Natural killer cell treated with Interleukin-12 subunit alpha and Interleukin-12 subunit beta and Interleukin-15 and Interleukin-18, amount 100 ng/mL, for 72 hours (primary cell): ENCODE measurements around the gene TMEM233. TPM values are rescaled to one million over a fixed set of nuclear protein-coding genes. Genes with fewer than 3 reads are reported as not detected.

Experiments used
- ATAC-seq, 2 donors: fragments of 150-1000 bp; cut with Tn5 transposase in 1 of 2; sonication (Bioruptor Pico), chemical (Tn5 transposase) in 1 of 2; 2 replicates each; pipeline ENCODE4 v1.10.0; 2021
- DNase-seq: peaks from one replicate; pipeline ENCODE4 v3.0.0; 2022; ENCODE audit warnings: low spot score
- H3K27ac Mint-ChIP-seq, 2 donors: 1 replicate in 1 of 2; 2 replicates in 1 of 2; pipeline ENCODE4 v1.8.0; 2022; ENCODE audit warnings: mixed read lengths in 2 of 2, mild to moderate bottlenecking in 1 of 2, moderate library complexity in 1 of 2
- H3K27me3 Mint-ChIP-seq, 2 donors: 1 replicate in 1 of 2; 2 replicates in 1 of 2; pipeline ENCODE4 v1.8.0; 2022; ENCODE audit warnings: mixed read lengths in 2 of 2
- H3K36me3 Mint-ChIP-seq: one replicate; pipeline ENCODE4 v1.8.0; 2022; ENCODE audit warnings: mixed read lengths
- H3K4me1 Mint-ChIP-seq, 2 donors: 1 replicate in 1 of 2; 2 replicates in 1 of 2; pipeline ENCODE4 v1.8.0; 2022; ENCODE audit warnings: low read depth in 2 of 2, mixed read lengths in 2 of 2, mild to moderate bottlenecking in 1 of 2
- H3K4me3 Mint-ChIP-seq: one replicate; pipeline ENCODE4 v1.8.0; 2022; ENCODE audit warnings: mixed read lengths
- H3K9me3 Mint-ChIP-seq: 2 replicates; pipeline ENCODE4 v1.8.0; 2022; ENCODE audit warnings: mixed read lengths
- total RNA-seq, 2 donors: library from RNA; stranded (reverse); gene quantifications; one replicate each; pipeline ENCODE4 v1.2.3, GENCODE V29; 2022

TMEM233 gene
- total RNA-seq = not detected

DNA sequence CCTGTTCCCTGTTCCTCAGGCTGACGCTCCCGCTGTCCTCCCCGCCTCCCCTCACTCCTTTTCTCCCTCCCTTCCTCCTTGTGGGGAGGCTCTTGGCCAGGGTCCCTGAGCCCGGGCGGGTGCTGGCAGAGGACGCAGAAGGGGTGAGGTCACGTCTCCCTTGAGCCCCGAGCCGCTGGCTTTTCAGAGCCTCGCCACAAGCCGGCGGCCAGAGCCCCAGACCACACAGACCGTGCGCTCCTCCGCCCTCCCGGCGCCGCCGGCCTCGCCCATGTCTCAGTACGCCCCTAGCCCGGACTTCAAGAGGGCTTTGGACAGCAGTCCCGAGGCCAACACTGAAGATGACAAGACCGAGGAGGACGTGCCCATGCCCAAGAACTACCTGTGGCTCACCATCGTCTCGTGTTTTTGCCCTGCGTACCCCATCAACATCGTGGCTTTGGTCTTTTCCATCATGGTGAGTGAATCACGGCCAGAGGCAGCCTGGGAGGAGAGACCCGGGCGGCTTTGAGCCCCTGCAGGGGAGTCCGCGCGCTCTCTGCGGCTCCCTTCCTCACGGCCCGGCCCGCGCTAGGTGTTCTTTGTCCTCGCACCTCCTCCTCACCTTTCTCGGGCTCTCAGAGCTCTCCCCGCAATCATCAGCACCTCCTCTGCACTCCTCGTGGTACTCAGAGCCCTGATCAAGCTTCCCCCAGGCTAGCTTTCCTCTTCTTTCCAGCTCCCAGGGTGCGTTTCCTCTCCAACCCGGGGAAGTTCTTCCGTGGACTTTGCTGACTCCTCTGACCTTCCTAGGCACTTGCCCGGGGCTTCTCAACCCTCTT, at the start of gene TMEM233:
Gene TMEM233 (plus strand): TSS at position 197 of the 821 bp plus-strand sequence. CDS start 75 bp downstream, at position 272.
- Mint-ChIP-seq H3K4me1 (peaks cover 9 to 19% of the 10 kb centered on the region in 2 donors), H3K4me3 (no peak within 1 kb of the TSS), H3K9me3 (no peaks in the 10 kb centered on the region), H3K27ac (no peak within 1 kb of the TSS), H3K36me3 (no peaks in the 10 kb centered on the region), H3K27me3 (peaks cover 61 to 87% of the 10 kb centered on the region in 2 donors)
- DNase-seq (no peak), ATAC-seq (peak in 1 of 2 donors; percentile 15)

- DNase-seq = no peak
- no peaks in the 10 kb centered on the region for H3K36me3 Mint-ChIP-seq
- ATAC-seq = peak in 1 of 2 donors; percentile 65
- peaks cover 24 to 57% of the 10 kb centered on the region in 2 donors for H3K27me3 Mint-ChIP-seq
- H3K9me3 Mint-ChIP-seq = no peaks in the 10 kb centered on the region
- H3K4me3 Mint-ChIP-seq = no peak overlapping the region
- H3K4me1 Mint-ChIP-seq = no peaks in the 10 kb centered on the region
- H3K27ac Mint-ChIP-seq = no peak overlapping the region
Observed at GRCh38 chr12:119544765-119545625, 48.6 kb upstream of the TMEM233 start.

DNA sequence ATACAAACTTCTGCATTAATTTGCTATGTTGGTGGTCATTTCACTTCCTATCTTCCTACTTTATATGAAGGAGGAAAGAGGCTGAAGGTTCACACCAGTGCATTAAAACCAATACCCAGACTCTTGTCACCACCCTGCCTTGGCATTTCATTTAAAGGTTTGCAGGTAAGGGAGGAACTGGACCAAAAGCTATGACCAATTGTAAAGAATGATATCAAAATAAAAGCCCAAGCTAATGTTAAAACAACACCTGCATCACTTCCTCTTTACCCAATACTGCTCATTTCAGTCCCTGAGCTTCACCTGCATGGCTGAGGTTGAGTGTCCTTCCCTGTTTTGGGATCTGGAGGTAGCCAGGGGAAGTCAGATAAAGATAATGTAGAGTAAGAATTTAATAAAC, 47.2 kb upstream of the TMEM233 start:
- H3K27me3 Mint-ChIP-seq = peaks cover 25 to 57% of the 10 kb centered on the region in 2 donors
- H3K4me1 Mint-ChIP-seq = no peaks in the 10 kb centered on the region
- no peaks in the 10 kb centered on the region for H3K36me3 Mint-ChIP-seq
- no peak overlapping the region for H3K27ac Mint-ChIP-seq
- no peak overlapping the region for H3K4me3 Mint-ChIP-seq
- no peaks in the 10 kb centered on the region for H3K9me3 Mint-ChIP-seq
- no peak for ATAC-seq
- DNase-seq = no peak

DNA sequence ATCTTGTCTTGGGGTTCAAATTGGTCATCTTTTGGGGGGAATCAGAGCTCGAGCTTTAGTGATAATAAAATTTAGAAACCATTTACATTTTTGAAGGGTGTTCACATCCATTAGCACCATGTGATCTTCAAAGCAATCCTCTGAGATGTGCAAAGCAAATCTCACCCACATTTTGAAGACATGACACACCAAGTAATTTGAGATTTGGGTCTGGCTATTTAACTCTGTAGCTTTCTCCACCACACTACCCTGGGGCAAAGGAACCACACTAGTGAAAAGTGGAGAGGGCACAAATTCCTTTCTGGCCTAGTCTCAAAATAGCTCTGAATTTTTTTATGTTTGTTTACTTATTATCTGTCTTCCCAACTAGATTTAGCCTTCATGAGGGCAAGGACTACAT, 46.6 kb upstream of the TMEM233 start:
- Mint-ChIP-seq H3K4me1 (no peaks in the 10 kb centered on the region), H3K27ac (no peak overlapping the region), H3K36me3 (no peaks in the 10 kb centered on the region), H3K9me3 (no peaks in the 10 kb centered on the region), H3K4me3 (no peak overlapping the region), H3K27me3 (peaks cover 28 to 57% of the 10 kb centered on the region in 2 donors)
- no peak for DNase-seq
- no peak for ATAC-seq

- peaks cover 20 to 46% of the 10 kb centered on the region in 2 donors for H3K27me3 Mint-ChIP-seq
- H3K27ac Mint-ChIP-seq = no peak overlapping the region
- ATAC-seq (no peak), DNase-seq (no peak)
- no peak overlapping the region for H3K4me3 Mint-ChIP-seq
- no peaks in the 10 kb centered on the region for H3K9me3 Mint-ChIP-seq
- no peaks in the 10 kb centered on the region for H3K4me1 Mint-ChIP-seq
- no peaks in the 10 kb centered on the region for H3K36me3 Mint-ChIP-seq
Observed at GRCh38 chr12:119556854-119557253, 36.7 kb upstream of the TMEM233 start.

GRCh38 chr12:119565404-119565803, 28.2 kb upstream of the TMEM233 start:
- DNase-seq (no peak), ATAC-seq (no peak)
- H3K27me3 Mint-ChIP-seq = peaks cover 8 to 11% of the 10 kb centered on the region in 2 donors
- no peaks in the 10 kb centered on the region for H3K4me1 Mint-ChIP-seq
- H3K27ac Mint-ChIP-seq = no peak overlapping the region
- no peak overlapping the region for H3K4me3 Mint-ChIP-seq
- no peaks in the 10 kb centered on the region for H3K36me3 Mint-ChIP-seq
- no peaks in the 10 kb centered on the region for H3K9me3 Mint-ChIP-seq

GRCh38 chr12:119570771-119571170, 22.8 kb upstream of the TMEM233 start:
- no peak overlapping the region for H3K27ac Mint-ChIP-seq
- DNase-seq = no peak
- no peaks in the 10 kb centered on the region for H3K36me3 Mint-ChIP-seq
- no peaks in the 10 kb centered on the region for H3K9me3 Mint-ChIP-seq
- no peaks in the 10 kb centered on the region for H3K4me1 Mint-ChIP-seq
- no peak for ATAC-seq
- H3K27me3 Mint-ChIP-seq = peaks cover 15 to 21% of the 10 kb centered on the region in 2 donors
- H3K4me3 Mint-ChIP-seq = no peak overlapping the region

DNA sequence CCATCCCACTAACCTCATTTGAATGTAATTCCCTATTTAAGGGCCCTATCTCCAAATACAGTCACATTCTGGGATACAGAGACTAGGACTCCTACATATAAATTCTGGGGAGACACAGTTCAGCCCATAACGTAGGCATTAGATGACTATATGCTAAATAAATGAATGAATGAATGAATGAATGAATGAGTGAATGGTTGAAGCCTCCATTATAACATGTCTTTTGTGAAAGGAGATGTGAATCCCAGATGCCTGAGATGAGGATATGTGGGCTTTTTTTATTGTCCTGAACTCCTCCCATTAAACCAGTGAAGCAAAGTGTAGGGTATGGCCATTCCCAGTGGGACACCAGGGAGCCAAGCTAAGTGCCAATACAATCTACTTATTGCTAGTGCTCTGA, 20.5 kb upstream of the TMEM233 start:
- no peaks in the 10 kb centered on the region for H3K36me3 Mint-ChIP-seq
- no peak for ATAC-seq
- H3K4me3 Mint-ChIP-seq = no peak overlapping the region
- peaks cover 14 to 24% of the 10 kb centered on the region in 2 donors for H3K27me3 Mint-ChIP-seq
- no peaks in the 10 kb centered on the region for H3K9me3 Mint-ChIP-seq
- no peaks in the 10 kb centered on the region for H3K4me1 Mint-ChIP-seq
- no peak for DNase-seq
- H3K27ac Mint-ChIP-seq = no peak overlapping the region

- ATAC-seq (no peak), DNase-seq (no peak)
- Mint-ChIP-seq H3K27me3 (peaks cover 14 to 24% of the 10 kb centered on the region in 2 donors), H3K4me3 (no peak overlapping the region), H3K9me3 (no peaks in the 10 kb centered on the region), H3K4me1 (no peaks in the 10 kb centered on the region), H3K27ac (no peak overlapping the region), H3K36me3 (no peaks in the 10 kb centered on the region)
Observed at GRCh38 chr12:119574255-119574654, 19.3 kb upstream of the TMEM233 start.

DNA sequence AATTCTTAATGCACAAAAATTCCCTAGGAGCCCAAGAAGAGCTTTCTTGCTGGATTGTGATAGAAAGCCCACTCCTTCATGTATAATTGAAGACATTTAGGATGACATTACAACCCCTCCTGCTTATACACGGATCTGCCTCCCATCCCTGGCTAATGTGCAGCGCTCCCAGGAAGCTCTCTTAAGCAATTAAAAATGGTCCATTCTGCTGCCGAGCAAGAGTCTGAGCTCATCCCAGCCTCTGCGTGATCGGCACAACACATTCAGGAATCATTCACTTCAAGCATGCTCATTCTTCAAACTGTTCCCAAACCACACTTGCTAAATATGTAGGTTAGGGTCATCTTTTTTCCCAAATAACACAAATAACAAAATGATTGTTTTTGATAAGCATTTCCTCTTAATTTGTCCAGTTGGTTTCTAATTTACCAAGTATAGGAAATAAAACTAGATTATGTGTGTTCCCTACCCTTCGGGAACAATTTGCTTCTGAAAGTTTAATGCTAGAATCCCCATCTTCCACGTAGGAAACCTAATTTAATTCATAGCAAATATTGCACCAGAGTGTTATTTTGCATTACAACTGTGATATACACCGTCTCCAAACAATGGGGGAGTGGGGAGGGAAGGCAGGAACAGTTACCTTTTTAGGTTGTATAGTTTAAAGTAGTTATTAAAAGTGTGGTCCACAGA, 17.3 kb upstream of the TMEM233 start:
- Mint-ChIP-seq H3K4me1 (no peaks in the 10 kb centered on the region), H3K27ac (no peak overlapping the region), H3K9me3 (no peaks in the 10 kb centered on the region), H3K36me3 (no peaks in the 10 kb centered on the region), H3K27me3 (peaks cover 15 to 21% of the 10 kb centered on the region in 2 donors), H3K4me3 (no peak overlapping the region)
- DNase-seq (no peak), ATAC-seq (no peak)

DNA sequence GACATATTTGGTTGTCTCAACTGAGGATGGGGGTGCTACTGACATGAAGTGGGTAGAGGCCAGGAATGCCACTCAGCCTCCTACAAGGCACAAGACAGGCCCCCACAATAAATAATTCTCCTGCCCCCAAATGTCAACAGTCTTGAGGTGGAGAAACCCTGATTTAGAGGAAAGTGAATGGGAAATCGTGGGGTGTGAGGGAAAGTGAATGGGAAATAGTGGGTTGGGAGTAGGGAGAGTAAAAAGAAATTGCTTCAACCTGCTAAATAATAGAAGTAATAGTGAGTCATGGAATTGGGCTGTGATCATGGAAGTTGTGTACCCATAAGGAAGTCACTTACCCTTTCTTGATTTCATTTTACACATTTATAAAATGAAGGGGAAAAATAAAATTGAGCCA, 16.7 kb upstream of the TMEM233 start:
- H3K36me3 Mint-ChIP-seq = no peaks in the 10 kb centered on the region
- no peak overlapping the region for H3K4me3 Mint-ChIP-seq
- ATAC-seq = no peak
- no peak overlapping the region for H3K27ac Mint-ChIP-seq
- H3K4me1 Mint-ChIP-seq = no peaks in the 10 kb centered on the region
- no peak for DNase-seq
- peaks cover 22 to 24% of the 10 kb centered on the region in 2 donors for H3K27me3 Mint-ChIP-seq
- H3K9me3 Mint-ChIP-seq = no peaks in the 10 kb centered on the region

- Mint-ChIP-seq H3K36me3 (no peaks in the 10 kb centered on the region), H3K4me1 (no peaks in the 10 kb centered on the region), H3K9me3 (no peaks in the 10 kb centered on the region), H3K27me3 (peaks cover 24% of the 10 kb centered on the region in 2 donors), H3K4me3 (no peak overlapping the region), H3K27ac (no peak overlapping the region)
- ATAC-seq (no peak), DNase-seq (no peak)
Observed at GRCh38 chr12:119578112-119578511, 15.5 kb upstream of the TMEM233 start.

DNA sequence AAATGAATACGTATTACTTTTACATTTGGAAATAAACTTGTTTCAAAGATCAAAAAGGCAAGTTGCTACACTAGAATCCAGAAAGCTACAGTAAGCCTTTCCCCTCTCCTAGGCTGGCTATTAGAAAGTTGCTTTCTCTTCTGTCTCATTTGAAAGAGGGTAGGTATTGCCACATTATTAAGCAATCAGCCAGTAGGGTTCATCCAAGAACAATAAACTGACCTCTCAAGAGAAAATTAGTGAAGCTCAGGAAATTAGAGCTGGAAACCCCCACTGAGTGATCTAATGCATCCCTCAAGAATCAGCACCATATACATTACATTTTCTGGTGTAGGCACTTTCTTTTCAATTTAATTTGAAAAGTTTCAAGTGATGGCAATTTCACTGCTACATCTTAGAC, 4.5 kb upstream of the TMEM233 start:
- no peaks in the 10 kb centered on the region for H3K9me3 Mint-ChIP-seq

More for the DNA sequence above, 4.5 kb upstream of the TMEM233 start:
- Mint-ChIP-seq H3K4me1 (peaks cover 0 to 1% of the 10 kb centered on the region in 2 donors), H3K36me3 (no peaks in the 10 kb centered on the region), H3K27me3 (peaks cover 41 to 65% of the 10 kb centered on the region in 2 donors), H3K27ac (no peak overlapping the region), H3K4me3 (no peak overlapping the region)
- ATAC-seq = no peak
- no peak for DNase-seq
